DMS 273 treated with DMSO at 0.1 percent for 48 hours (cell line): ENCODE results near the gene KDM4C.

Source experiments
- DNase-seq: peaks from one replicate; lab custom pipeline; 2025; lab: John Stamatoyannopoulos, UW

Gene KDM4C

DNA sequence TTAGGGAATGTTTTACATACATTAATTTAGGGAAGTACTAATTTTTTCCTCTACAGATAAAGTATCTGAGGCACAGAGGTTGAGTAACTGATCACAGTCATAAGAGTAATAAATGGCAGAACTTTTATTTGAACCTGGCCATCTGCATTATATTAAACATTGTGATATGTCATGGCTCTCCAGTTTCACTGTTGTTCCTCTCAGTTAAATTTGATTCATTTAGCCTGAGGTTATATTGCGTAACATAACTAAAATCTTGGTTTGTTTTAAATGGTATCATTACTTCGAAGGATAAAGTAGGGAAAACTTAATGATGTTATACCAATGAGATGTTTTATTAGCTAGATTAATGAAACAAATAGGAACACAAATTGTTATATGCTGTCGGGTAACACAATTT, 284.4 kb downstream of the KDM4C start:
- DNase-seq, result no peak

DNA sequence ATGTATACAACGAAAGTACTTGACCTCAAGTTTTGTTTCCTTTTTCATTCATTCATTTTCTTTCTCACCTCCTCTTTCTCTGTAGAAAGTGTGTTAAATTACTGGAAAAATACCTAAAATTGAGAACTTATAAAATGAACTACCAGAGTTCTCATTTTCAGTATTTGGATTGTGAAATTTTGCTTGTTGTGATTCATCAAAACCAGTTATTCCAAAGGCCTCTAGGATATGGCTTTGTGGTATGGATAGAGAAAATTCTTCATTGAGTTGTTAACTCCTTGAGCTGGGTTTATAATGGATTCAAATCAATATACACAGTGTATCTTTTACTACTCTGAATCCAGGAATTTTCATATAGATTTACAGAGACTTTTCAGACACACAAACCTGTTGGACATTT, 287.6 kb downstream of the KDM4C start:
- no peak for DNase-seq

DNA sequence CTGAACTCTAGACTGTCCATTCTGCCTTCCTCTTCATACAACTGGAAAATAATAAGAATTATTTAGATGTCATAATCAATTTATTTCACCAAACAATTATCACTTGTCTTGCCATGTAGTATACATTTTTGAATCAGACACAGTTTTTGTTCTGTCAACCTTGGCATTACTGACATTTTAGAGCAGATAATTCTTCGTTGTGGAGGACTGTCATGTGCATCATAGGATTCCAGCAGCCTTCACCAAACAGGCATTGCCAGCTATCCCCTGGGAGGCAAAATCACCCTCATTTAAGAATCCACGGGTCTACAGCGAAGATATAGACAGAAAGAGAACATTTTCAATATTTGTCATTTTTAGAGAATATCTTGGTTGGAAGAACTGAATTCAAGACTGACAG, 293.9 kb downstream of the KDM4C start:
- no peak for DNase-seq

DNA sequence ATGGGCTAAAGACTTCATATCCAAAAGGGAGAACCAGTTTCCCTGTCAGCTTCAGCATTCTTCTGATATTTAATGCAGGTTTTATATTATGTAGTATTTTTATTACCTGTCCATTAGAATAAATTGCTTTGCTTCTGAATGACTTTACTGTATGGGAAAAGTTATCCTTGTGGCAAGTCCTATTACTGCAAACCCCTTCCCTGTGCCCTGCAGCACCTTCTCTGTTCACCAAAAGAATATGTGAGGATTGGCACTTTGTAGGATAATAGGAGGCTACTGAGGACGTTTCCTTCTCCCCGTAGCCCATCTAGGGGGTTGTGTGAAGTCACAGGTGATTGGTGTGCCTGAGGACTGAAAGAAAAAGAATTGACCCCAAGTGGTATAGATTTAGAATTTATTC, 296.1 kb downstream of the KDM4C start:
- no peak for DNase-seq

DNA sequence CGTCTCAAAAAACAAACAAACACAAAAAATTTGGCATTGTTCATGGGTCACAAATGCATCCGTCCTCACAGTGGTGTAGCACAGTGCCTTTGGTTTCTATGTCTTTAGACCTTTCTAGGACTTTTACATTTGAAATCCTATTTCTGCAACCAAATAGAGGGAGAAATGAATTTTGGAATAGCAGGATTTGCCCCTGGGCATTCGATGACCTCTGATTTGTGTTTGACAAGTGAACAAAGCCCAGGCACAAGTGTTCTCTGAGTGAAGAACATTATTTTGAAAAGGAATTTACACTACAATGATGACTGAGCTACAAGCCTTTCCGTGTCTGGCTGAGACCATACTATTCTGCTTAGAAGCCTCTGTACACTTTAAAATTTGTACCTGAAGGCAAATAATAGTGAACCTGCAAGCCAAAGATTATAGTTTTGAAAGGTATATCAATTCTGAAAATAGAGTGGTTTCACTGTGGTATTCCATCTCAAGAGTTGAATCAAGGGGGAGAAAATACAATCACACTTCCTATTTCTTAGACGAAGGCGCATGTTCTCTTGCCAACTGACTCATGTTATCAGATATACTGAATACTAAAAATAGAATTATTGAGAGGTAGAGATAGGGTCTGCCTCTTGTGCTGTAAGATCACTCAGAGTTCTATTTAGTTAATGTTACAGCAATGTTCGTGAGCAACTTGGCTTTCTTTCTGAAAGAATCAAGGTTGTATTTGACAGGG, 297.6 kb downstream of the KDM4C start:
- DNase-seq, result no peak

DNA sequence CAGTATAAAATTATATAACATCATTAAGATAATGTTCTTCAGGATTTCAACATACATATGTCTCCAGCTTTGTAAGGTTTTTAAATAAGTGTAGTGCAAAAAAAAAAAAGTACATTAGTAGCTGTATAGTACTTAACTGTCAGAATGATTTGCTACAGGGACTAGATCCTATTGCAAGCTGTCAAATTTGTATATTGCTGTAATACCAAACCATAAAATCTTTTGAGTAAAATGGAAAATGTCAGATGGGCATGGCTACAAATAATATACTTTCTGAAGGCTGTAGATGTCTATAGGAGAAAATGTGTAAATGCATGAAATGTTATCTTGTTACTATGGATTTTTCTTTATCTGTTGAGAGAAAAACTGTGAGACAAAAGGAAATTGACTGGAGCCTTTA, 298.5 kb downstream of the KDM4C start:
- no peak for DNase-seq

DNA sequence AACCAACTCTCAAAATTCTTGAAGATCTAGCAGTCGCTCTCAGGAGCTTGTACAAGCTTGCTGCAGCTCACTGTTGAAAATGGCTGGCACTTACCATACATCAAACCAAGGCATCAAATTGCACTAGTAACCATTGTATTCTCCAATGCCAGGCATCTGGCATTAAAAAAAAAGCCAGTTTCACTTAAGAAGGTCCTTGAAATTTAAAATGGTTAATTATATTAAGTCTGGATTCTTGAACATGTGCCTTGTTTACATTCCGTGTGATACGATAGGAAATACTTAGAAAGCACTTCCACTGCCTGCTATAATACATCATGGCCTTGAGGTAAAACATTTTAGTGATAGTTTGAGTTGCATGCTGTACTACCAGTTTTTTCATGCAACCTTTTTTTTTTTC, 300.7 kb downstream of the KDM4C start:
- no peak for DNase-seq

DNA sequence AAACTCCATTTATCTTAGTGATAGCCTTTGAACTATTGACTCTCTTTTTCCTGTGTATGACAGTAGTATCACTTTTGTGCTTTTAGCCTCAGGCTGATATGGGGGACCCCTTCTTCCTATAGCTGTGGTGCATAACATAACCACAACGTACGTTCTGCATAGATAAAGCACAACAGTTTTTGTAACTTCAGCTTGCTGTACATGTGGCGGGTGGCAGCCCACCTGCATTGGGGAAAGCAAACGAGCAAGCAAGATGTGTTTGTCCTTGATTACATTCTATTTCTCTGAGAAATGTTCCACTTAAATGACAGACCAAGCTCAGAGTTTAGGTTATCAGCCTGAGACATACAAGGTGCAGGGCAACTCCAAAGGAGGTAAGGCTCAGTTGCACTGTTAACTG, 309.4 kb downstream of the KDM4C start:
- DNase-seq, result no peak

DNA sequence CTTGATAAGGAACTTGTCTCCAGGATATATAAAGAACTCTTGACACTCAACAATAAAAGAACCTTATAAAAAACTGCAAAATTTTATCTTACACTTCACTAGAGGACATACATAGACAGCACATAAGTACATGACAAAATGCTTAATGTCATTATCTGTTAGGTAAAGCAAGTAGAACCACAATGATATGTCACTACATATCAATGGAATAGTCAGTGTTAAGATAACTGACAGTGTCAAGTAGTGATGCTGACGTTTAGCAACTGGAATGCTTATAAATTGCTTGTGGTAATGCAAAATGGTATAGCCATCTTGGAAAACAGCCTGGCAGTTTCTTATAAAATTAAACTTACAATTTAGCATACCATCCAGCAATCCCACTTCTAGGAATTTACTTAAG, 314.1 kb downstream of the KDM4C start:
- no peak for DNase-seq

DNA sequence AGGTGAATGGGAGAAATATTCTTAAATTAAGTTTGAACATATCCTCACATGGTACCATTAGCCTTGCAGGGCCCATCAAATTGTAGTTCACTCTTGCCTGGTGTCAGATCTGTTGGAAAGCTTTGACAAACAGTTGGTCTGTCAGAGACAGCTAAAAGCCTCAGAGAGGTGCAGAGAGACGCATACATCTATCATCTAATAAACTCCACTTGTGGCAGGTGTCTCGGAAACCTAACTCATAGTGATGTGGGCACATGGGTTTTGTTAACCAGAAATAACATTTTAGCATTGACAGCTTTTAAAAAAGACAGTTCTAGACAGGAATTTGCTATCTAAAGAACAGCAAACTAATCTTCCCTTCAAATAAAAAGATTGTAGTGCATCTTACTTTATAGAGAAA, 315.9 kb downstream of the KDM4C start:
- no peak for DNase-seq

DNA sequence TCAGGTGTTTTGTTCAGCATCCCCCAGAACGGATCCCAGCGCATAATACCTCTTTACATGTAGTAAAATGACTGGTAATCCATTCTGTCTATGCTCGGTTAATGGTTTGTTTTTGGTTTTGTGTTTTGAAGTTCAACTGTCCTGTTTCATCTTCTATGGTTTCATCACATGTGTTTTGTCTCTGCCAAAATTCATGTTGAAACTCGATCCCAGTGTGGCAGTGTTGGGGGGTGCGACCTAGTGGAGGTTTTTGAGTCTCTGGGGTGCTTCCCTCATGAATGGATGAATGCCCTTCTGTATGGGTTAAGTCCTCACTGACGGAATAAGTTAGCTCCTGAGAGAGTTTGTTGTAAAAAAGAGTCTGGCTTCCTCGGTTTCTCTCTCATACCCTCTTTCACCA, 317.4 kb downstream of the KDM4C start:
- DNase-seq, result no peak

DNA sequence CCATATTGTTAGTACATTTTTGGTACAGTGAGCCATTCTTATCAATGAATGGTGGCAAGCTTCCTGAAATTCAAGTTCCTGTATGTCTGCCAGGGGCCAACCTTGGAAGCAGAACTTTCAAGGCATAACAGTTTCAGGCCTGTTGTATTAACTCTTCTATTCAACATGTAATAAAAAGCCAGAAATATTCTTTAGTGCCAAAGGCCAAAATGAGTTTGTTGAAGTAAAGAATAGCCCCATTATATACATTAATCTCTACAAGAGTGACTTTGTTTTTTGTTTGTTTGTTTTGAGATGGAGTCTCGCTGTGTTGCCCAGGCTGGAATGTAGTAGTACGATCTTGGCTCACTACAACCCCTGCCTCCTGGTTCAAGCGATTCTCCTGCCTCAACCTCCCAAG, 321.3 kb downstream of the KDM4C start:
- DNase-seq, result no peak

DNA sequence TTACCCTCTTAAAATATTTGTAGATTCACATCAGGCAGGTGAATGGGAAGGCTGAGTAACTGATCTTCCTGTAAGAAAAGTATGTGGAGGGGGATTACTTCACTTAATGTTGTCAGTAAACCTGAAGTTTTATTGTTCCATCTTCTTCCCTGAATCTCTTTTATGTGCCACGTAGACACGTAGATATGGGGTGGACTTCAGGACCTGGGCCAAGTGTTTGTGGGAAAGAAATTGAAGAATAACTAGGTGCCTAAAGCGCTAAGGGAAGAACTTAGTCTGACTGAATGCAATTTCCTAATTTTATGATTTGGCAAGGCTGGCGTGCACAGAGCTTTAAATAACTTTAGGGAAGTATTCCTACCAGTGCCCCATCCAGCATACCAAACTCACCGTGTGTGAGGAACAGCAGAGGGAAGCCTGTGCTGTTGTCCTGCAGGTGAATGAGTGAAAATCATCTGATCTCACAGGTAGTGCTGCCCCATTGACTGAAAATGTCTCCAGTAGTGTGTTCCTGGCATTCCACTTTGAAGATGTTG, 323.4 kb downstream of the KDM4C start:
- no peak for DNase-seq

DNA sequence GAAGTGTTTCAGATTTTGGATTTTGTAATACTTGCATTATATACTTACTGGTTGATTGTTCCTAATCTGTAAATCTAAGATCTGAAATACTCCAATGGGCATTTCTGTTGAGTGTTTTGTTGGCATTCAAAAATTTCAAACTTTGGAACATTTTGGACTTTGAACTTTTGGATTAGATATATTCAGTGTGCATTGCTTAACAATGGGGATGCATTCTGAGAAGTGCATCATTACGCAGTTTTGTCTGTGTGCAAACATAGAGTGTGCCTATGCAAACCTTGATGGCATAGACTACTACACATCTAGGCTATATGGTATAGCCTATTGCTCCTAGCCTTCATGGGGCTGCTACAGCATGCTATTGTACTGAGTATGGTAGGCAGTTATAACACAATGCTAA, 325.4 kb downstream of the KDM4C start:
- no peak for DNase-seq

DNA sequence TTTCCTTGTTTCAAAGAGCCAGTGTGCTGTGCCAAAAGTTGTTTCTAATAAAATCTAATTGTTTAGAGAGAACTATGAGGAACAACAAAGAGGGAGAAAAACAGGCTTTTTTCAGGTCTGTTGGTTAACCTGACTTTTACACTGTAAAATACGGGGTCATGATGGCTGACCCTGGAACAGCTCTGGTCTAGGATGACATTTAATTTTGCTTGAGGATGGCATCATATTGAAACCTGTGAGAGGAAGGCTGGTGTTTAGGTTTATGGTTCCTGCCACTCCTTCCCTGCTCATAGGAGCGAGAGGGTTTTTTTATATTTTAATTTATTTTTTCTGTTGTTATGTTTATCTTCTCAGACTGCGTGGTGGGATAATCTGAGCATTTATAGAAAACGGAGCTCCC, 327.6 kb downstream of the KDM4C start:
- DNase-seq, result no peak

DNA sequence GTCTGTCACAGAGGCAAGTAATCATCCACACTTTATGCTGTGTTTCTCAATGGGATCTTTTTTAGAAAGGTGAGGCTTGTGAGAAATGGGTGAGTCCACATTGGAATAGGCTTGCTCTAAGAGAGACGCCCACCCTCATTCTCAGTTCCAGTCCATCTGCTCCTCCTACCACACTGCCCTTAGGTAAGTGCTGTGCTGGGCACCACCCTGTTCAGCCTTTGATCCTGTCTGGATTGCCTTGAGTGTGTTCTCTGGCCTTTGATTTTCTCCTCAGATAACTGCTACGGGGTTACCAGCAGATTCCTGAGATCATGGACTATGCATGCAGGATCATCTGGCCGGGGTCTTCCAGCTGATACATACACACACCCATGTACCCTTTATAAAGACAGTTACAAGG, 328.6 kb downstream of the KDM4C start:
- DNase-seq, result no peak

DNA sequence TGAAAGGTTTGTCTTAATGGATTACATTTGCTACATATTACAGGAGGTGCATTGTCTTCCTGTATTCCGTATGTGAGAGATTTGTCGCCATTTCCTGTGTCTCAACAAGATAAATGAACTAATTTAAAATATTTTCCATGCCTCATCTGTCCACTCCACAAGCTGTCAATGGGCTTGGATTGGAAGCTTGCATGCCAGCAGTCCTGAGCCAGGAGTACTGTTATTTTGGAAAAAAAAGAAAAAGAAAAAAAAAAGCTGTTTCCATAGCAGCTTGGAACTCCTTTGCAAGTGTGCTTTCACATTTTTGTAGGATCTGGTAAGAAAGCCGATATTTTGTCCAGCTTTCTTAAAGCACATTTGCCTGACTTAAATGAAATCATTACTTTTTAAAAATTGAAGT, 330.8 kb downstream of the KDM4C start:
- no peak for DNase-seq

DNA sequence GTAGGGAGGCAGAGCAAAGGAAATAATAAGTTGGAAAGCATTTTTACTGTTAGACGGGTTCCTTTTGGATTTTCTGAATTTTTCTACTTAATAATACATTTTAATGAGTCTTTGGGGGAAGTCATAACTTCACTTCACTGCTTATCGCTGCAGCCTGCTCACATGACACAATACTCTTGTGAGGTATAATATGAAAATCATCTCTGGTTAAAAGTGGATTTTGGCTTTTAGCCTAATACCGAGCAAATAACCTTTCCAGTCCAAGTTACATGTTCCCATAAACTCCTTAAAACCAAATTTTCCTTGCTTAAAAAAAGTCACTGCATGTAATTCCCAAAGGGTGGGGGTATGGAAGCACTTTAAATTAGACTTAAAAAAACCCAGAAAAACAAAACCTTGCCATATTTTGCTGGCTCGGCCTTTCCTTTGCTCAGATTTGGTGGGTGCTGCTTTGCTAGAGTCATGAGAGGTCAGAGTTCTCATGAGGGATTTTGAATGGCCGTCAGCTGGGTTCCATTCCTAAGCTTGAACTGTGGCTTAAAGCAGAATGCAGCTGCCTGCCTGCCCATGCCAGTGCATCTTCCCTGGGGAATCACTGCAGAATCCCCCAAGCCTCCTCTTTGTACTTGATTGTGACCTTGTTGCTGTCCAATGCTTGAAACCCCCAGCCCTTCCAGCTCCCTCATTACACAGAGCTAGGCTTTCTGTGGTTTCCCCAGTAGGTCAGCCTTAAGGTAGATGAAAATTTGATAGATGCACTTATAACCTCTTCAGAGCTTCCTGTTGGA, 331.8 kb downstream of the KDM4C start:
- DNase-seq, result no peak

DNA sequence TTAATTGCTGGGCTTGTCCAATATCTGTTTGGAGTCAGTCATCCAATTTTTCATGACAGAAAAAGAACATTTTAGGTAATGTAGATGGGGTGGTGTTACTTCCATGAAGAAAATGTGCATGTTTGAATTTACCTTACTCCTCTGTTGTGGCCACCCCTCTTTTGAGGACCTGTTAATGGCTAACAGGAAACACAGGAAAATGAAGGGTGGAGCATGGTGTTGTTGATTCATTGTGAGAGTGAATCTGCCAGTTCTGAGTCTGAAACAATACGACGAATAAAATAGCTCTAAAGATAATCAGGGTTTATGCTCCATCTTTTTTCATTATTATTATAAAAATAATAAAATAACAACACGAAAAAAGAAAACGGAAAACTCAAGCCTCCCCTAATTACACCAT, 335.3 kb downstream of the KDM4C start:
- no peak for DNase-seq

DNA sequence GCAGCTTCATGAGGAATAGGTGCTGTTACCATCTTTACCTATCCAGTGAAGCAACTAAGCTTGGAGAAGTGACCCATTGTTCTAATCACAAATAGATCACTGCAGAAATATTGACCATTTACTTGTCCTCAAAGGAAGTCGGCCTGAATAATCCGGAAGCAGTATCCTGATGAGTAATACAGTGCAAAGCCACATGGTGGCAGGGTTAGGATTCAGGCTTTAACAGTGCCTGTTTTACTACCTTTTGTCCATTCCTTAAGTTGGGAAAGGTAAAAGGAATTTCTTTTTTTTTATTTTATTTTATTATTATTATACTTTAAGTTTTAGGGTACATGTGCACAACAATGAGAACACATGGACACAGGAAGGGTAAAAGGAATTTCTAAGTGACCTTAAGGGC, 336.3 kb downstream of the KDM4C start:
- no peak for DNase-seq

DNA sequence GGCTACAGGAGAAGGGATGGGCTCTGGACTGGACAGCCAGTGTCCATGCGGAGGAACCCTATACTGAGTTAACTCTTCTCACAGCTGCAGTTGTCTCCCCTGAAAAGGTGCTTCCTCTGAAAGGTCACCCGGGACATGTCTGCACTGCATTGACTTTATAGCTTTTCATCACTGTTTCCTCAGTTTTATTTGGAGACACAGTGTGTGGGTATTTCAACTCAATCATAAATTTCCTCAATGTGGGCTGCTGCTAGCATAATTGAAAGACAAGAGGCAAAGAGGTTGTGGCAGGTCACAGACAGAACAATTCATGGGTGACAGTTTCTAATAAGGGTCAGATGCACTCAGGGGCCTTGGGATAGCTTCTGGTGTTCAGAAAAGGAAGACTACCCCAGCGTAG, 336.8 kb downstream of the KDM4C start:
- DNase-seq, result no peak

DNA sequence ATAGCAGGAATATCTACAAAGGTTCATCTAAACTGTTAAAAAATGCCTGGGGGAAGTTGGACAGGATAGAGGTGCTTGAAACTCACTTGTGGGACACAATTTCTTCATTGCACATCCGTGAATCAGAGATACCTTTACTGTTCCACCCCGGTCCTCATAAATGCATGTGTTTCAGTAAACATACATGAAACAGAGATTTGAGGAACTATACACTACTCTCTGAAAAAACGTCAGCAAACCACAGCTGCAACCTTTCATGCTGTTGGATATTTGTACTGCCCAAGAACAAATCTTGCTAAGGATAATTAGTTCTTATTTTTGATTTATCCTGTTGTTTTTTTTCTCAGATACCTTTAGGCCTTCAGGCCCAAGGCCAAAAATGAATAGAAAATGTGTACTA, 337.3 kb downstream of the KDM4C start:
- DNase-seq, result no peak

DNA sequence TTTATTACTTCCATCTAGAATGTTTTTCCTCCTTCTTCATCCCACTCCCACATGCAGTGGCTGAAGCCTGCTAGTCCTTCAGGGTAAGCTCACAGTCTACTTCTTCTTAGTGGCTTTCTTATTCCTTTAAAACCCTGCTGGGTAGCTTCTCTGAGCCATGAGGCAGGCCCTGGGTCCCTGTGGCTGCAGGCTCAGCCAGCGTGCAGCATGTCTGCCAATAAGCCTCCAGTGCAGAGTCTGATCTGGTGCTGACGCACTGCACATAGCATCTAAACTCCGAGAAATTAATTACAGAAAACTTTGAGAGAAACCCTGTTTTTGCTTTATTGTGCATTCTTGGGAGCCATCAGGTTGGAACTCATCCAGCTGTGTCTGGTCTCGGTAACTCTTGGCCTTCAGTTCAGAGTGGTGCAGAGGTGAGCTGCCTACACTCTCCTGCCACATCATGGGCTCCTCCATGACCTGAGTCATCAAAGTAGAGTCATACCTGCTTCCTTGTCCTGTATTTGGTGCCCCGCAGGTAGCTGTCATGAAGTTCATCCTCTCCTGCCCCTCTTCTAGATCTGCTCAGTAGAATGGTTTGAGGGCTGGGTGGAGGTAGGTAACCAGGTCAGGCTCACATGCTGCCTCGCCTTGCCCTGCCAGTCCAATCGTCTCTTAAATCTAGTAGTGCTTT, 339.4 kb downstream of the KDM4C start:
- no peak for DNase-seq
